ENCODE data around the gene FRY.
A peak's percentile ranks its signal among the peaks of the same experiment; 100 is the strongest.

The FRY gene

GRCh38 chr13:32159137-32159869 is 127.7 kb downstream of the FRY start:
- Histone ChIP-seq H3K36me3 (replicated peaks) (no peaks in the 10 kb centered on the region), H3K27ac (no peak overlapping the region), H3K27me3 (replicated peaks) (no peaks in the 10 kb centered on the region), H3K4me3 (ENCODE audit: low read depth, low read length) (no peak overlapping the region)
- TF ChIP-seq, protein P1, sequence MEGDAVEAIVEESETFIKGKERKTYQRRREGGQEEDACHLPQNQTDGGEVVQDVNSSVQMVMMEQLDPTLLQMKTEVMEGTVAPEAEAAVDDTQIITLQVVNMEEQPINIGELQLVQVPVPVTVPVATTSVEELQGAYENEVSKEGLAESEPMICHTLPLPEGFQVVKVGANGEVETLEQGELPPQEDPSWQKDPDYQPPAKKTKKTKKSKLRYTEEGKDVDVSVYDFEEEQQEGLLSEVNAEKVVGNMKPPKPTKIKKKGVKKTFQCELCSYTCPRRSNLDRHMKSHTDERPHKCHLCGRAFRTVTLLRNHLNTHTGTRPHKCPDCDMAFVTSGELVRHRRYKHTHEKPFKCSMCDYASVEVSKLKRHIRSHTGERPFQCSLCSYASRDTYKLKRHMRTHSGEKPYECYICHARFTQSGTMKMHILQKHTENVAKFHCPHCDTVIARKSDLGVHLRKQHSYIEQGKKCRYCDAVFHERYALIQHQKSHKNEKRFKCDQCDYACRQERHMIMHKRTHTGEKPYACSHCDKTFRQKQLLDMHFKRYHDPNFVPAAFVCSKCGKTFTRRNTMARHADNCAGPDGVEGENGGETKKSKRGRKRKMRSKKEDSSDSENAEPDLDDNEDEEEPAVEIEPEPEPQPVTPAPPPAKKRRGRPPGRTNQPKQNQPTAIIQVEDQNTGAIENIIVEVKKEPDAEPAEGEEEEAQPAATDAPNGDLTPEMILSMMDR (IDR thresholded peaks at IDR 0.05; ENCODE audit: low read depth, low read length, missing control alignments): no peak
- in situ Hi-C loops (cut with HindIII; ENCODE audit: low pct_ligation_motif_present, low sequenced_read_pairs): no loop called here
- DNase-seq: no peak

DNA sequence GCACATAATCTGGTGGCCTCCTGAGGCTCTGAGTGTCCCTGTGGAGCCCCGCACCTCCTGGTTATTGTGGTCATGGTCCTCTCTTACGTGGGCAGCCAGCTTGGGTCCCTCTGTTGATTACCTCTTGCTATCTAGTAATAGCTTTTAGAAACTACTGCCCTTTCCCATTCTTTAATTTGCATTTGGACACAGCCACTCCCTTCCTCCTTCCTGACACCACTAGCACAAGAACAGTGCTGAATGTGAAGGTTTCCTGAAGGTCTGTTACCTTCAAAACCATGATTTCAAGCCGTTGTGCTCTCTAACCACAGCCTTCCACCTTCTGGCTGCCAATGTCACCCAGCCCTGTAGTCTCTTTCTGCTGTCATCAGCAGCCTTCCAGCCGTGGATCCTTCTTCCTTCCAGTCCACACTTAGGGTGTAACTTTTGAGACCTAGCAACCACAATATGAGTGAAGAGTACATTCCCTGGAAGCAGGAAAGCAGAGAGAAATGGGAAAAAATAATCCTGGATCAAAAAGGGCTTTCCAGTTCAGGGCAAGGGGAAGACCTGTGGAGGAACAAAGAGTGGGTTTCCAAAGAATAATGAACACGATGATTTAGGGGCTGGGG is 130.9 kb downstream of the FRY start:
- no peak for DNase-seq
- in situ Hi-C loops (cut with HindIII; ENCODE audit: low pct_ligation_motif_present, low sequenced_read_pairs): no loop called here
- no peaks in the 10 kb centered on the region for H3K27me3 ChIP-seq (replicated peaks)
- TF ChIP-seq, protein P1 (IDR thresholded peaks at IDR 0.05; ENCODE audit: low read depth, low read length, missing control alignments): no peak
- no peak overlapping the region for H3K4me3 ChIP-seq (ENCODE audit: low read depth, low read length)
- H3K36me3 ChIP-seq (replicated peaks): no peaks in the 10 kb centered on the region
- no peak overlapping the region for H3K27ac ChIP-seq

GRCh38 chr13:32164622-32165268 is 133.2 kb downstream of the FRY start:
- no peaks in the 10 kb centered on the region for H3K27me3 ChIP-seq (replicated peaks)
- peak; percentile 73 for DNase-seq

DNA sequence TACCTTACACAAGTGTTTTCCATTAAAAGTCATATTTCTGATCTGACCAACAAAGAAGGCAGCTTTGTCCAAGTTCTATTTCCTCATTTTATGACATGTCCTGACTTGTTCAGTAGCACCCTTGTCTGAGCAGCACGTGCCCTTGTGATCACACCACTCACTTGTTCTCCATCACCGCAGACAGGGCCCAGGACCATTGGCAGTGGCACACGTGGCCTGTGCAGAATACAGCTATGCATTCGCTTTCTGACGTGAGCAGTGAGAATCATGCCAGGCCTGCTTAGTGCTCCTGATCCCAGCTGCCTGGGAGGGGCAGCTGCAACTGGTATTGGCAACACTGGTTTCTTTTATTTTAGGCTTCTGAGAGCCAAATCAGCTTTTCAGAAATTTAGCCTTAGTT is 134.2 kb downstream of the FRY start:
- no peak for DNase-seq
- in situ Hi-C loops (cut with HindIII; ENCODE audit: low pct_ligation_motif_present, low sequenced_read_pairs): no loop called here
- no peak overlapping the region for H3K27ac ChIP-seq
- H3K4me3 ChIP-seq (ENCODE audit: low read depth, low read length): no peak overlapping the region
- TF ChIP-seq, protein P1 (IDR thresholded peaks at IDR 0.05; ENCODE audit: low read depth, low read length, missing control alignments): no peak
- no peaks in the 10 kb centered on the region for H3K36me3 ChIP-seq (replicated peaks)
- H3K27me3 ChIP-seq (replicated peaks): no peaks in the 10 kb centered on the region

More at GRCh38 chr13:32164622-32165268, 133.2 kb downstream of the FRY start:
- H3K27ac ChIP-seq: no peak overlapping the region
- H3K4me3 ChIP-seq (ENCODE audit: low read depth, low read length): no peak overlapping the region
- TF ChIP-seq, protein P1 (IDR thresholded peaks at IDR 0.05; ENCODE audit: low read depth, low read length, missing control alignments): peak; percentile 88
- no peaks in the 10 kb centered on the region for H3K36me3 ChIP-seq (replicated peaks)
- in situ Hi-C loops (cut with HindIII; ENCODE audit: low pct_ligation_motif_present, low sequenced_read_pairs): no loop called here

- Histone ChIP-seq H3K4me3 (ENCODE audit: low read depth, low read length) (no peak overlapping the region), H3K36me3 (replicated peaks) (no peaks in the 10 kb centered on the region), H3K27ac (no peak overlapping the region), H3K27me3 (replicated peaks) (no peaks in the 10 kb centered on the region)
- in situ Hi-C loops (cut with HindIII; ENCODE audit: low pct_ligation_motif_present, low sequenced_read_pairs): no loop called here
- no peak for DNase-seq
- TF ChIP-seq, protein P1 (IDR thresholded peaks at IDR 0.05; ENCODE audit: low read depth, low read length, missing control alignments): no peak
Observed at GRCh38 chr13:32168131-32168530, 136.6 kb downstream of the FRY start.
